ENCODE data around the gene ACP4.
"Not testable (repeated sequence)": the region's sequence is repeated elsewhere in the genome, so short reads cannot be mapped to it uniquely, and the experiment has no call there.

Gene ACP4

DNA sequence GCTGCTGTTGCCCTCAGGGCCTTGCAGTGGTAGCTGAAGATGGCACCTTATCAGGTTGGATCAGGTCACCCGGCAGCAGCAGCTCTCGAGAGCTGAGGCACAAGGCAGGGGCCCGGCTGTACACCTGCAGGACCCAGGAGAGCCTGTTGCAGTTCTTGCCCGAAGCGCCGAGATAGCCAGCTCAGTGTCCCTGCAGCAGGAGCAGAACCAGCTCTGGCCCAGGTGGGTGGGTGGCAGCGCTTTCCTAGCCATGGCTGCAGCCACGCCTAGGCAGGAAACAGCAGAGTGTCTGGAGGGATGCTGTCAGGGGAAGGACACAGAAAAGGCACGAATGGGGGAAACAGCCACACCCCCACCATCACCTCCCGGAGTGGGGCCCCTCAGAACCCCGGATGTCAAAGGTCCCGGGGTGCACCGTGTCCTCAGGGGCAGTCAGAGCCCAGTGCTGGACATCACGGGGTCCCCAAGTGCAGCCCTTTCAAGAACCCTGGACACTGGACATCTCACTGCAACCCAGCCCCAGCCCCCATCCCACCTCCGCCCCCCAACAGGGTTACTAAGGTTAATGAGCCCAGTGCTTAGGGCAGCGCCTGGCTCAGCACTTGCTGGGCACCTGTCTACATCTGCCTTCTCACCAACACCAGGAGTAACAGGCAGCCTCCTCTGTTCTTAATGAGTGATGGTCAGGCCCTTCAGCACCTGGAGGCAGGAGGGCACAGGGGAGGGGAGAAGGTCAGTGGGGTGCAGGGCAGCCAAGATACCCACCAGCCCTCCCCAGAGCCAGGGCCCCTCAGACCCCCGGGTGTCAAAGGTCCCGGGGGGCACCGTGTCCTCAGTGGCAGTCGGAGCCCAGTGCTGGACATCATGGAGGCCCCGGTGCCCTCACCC is 8.7 kb downstream of the ACP4 start:
- no peak for DNase-seq

- DNase-seq: no peak
These were observed 9.3 kb downstream of the ACP4 start for GRCh38 chr19:50799547-50799851.

GRCh38 chr19:50801107-50801506 is 10.9 kb downstream of the ACP4 start:
- no peak for DNase-seq

DNA sequence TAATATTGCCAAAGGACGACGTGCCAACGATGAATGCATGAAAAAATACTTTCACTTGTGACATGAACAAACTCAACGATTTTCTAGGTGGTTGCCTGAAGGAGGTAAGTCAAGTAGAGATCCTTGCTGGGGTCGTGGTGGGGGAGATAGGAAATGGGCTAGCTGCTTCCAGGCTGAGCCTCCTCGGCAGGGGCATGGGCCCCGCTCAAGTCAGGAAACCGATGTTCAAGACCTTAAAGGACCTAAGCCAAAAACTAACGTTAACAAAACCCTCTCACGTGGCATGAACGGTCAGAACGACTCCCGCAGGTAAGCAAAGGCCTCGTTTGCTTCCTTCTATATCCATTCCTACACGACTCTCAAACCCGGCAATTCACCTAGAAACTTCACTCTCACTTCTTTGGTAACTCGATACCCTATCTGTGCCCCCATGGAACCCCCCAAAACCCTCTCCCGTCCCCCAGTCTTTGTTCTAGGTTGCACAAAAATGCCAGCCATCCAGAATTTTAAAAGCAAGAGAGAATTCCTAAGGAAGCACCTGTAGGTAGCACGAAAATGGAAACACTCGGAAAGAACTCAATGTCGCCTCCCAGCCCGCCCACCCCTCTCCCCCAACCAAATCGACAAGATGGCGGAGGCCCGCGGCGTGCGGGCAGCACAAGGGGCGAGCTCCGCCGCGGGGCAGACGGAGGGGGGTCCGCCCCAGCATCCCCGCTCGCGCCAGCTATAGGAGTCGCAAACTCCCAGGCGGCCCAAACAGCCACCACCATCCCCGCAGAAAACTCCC is 13.6 kb downstream of the ACP4 start:
- no peak for DNase-seq

DNA sequence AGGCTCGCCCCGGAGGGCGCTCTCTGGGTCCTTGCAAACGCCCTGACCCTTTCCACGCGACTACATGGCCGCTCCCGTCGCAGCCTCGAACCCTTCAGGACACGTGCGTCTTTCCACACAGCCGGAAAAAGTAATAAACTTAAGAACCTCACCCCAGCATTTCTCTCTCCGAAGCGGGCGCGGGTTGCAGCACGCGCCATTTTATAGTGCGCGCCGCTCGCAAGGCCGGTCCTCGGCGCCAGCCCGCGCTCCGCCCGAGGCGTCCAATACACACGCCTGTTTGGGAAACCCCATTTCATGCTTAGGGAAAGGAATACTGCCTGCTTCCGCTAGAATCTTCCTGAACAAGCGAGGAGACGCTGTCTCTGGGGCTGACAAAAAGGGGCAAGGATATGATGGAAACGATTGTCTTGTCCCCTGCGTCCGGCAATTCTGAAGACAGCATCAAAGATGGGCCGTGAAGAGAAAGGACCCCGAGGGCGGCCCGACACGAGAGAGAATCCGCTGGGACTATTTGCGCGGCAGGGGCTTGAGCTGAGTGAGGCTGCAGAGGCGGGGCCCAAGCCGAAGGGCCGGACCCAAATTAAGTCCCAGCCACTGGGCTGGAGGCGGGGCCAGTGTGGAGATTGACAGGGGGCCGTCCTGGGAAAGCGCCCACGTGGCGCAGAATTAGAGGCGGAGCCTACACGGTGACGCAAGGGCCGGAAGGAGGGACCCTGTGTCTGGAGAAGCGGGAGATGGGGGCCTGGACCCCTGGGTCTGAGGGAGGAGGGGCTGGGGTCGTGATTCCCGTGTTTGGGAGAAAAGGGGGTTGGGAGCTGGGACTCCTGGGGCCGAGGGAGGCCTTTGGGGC is 14.4 kb downstream of the ACP4 start:
- peak; percentile 74 for DNase-seq

GRCh38 chr19:50808856-50809255 is 18.6 kb downstream of the ACP4 start:
- no peak for DNase-seq

DNA sequence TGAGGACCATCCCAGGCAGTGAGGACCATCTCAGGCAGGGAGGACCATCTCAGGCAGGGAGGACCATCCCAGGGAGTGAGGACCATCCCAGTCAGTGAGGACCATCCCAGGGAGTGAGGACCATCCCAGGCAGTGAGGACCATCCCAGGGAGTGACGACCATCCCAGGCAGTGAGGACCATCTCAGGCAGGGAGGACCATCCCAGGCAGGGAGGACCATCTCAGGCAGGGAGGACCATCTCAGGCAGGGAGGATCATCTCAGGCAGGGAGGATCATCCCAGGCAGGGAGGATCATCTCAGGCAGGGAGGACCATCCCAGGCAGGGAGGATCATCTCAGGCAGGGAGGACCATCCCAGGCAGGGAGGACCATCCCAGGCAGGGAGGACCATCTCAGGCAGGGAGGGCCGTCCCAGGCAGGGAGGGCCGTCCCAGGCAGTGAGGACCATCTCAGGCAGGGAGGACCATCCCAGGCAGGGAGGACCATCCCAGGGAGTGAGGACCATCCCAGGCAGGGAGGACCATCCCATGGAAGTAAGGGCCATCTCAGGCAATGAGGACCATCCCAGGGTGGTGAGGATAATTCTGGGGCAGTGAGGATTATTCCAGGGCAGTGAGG is 21.5 kb downstream of the ACP4 start:
- DNase-seq: not testable (repeated sequence)

DNA sequence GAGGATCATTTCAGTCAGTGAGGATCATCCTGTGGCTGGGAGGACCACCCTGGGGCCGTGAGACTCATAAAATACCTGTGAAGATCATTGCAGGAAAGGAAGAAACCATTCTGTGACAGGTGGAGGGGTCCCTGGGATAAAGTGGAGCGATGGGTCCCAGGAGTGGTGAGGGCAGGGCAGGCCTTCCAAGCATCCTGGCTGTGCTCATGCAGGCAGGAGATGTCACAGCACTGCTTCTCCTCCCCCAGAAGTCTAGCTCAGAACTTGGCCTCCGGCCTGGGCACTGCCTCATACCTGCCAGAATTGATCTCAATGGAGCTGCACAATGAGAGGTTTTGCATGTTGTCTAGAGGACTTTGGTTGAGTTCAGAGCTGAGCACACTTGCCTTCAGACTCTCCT is 22.3 kb downstream of the ACP4 start:
- no peak for DNase-seq

DNA sequence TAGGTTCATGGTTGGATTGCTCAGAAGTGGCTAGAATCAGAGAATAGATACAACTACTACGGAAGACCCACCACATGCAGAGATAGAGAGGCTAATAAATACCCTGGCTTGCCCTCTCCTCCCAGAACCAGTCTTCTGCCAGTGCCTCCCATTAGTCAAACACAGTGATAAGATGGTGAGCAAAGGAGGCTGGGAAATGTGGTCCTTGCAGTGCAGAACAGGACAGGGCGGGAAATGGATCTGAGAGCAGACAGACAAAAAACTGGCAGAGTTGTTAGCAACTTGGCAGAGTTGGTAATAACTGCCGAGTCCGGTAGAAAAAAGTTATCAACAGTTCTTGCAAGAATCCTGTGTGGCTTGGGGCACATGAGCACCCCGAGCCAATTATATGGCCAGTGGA is 24.7 kb downstream of the ACP4 start:
- no peak for DNase-seq

GRCh38 chr19:50815439-50815838 is 25.2 kb downstream of the ACP4 start:
- no peak for DNase-seq

DNA sequence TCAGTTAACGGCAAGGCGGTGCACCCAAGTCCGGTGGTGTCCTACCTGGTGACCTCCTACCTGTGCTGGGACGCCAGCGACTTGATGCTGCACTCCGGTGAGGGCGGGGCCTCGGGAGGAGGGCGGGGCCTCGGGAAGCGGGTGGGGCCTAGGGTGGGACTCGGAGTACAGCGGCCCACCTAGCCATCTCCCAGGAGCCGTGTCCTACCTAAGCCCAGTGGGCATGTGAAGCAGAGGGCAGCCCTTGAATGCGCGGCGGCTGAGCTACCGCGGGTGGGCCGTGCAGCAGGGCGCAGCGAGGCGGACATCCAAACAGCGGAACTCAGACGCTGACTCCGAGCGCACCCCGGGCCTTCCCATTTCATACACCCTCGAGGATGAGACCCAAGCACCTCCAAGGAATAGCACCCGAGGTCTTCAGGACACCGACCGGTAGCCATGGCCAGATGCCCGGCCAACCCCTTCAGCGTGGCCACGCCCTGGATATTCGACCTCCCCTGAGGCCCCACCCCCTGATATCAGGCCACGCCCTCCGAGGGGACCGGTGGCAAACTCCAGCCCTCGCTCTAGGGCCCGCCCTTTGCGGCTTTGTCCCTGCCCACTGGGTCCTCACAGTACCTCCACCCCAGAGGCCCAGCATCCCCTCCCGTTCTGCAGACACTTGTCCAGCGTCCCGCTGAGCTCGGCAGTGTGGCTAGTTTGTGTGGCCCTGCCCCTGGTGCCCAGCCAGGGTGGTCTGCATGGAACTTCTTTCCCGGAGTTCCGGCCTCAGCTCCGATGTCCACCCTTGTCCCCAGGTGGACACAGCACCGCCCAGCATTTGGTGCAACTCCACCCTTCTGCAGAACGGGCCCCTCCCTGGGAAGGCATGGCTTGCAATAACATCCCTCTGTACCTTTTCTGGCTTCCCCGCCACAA is 28.0 kb downstream of the ACP4 start:
- DNase-seq: peak; percentile 70

DNA sequence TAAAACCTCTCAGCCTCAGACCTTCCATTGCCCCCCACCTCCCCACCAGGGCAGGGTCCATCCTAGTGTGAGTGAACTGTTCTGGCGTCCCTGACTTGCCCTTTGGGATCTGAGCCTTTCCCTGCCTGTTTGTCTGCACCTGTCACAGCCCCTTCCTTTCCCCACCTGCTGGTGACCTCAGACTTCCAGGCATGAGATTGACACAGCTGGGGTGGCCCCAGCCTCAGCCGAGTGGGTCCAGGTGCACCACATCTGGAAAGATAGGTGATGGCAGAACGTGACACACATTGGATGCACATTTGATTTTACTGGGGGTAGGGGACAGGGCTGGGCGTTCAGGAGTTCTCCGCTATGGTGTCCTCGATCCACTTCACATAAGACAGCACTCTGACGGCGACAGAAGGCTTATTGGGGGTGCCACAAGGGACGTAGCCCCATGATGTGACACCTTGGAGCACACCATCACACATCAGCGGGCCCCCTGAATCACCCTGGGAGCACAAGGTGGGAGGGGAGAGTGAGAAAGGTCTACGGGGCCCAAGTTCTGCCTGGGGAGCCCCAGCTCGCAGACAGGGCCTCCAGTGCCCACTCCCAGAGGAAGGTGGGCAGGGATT is 28.8 kb downstream of the ACP4 start:
- DNase-seq: no peak

DNA sequence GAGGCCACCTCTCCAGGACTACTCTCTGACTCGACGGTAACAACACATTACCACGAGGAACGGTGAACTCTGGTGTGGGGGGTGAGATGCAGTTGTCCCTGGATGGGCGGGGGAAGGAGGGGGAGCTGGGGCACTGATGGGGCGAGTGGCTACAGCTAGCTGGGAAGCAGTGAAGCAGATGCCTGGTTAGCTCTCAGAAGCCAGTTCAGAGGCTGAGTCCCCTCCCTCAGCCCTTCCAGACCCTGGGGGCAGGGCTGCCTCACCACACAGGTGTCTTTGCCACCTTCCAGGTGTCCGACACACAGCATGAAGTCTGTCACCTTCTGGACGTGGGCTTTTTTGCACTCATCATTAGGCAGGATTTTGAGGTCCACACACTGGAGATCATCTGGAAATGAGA is 29.4 kb downstream of the ACP4 start:
- no peak for DNase-seq

DNA sequence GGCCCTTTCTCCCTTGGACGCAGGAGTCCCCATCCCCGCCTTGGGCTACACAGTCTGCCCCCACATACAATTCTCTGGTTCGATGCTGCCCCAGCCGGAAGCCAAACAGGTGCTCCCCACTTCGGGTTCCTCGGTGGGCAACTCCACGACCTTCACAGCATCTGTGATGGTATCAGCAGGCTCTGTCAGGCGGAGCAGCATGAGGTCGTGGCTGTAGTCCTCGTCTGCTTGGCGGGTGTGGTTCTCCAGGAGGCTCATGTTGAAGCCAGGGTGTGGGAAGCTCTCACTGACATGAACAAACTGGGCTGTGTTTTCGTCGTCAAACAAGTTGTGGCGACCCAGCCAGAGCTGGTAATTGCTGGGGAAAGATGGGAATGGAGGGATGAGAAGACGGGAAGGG is 29.9 kb downstream of the ACP4 start:
- DNase-seq: no peak

- DNase-seq: no peak
These were observed 30.5 kb downstream of the ACP4 start for GRCh38 chr19:50820549-50821247.

DNA sequence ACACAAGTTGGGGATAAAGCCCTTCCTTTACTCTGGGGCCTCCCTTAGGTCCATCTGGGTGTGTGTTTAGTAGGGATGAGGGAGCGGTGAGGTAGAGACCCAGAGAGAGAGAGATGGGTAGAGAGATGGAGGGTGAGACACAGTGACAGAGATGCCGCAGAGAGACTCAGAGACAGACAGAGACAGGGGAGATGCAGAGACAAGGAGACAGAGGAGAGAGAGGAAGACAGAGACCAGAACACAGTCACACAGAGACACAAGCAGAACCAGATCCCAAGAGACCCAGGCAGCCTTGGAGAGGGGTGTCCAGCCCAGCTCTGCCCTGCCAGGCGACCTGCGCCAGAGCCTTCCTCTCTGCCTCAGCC is 31.0 kb downstream of the ACP4 start:
- no peak for DNase-seq

DNA sequence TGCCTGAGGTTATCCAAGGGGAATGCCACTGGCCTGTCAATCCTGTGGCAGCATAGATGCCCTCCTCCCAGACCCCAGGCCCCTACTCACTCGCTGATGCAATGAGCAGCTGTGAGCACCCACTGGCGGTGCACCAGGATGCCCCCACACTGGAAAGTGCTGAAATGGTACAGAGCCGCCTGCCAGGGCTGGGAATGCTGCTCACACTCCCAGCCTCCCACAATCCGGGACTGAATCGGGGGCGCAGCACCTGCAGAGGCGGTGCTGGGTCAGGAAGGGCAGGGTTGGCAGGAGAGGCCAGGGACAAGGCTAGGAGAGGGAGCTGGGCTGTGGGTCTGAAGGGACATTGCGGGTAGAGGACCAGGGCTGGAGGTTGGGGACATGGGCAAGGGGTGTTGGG is 31.4 kb downstream of the ACP4 start:
- DNase-seq: no peak

- no peak for DNase-seq
These were observed 32.5 kb downstream of the ACP4 start for GRCh38 chr19:50822661-50823208.

DNA sequence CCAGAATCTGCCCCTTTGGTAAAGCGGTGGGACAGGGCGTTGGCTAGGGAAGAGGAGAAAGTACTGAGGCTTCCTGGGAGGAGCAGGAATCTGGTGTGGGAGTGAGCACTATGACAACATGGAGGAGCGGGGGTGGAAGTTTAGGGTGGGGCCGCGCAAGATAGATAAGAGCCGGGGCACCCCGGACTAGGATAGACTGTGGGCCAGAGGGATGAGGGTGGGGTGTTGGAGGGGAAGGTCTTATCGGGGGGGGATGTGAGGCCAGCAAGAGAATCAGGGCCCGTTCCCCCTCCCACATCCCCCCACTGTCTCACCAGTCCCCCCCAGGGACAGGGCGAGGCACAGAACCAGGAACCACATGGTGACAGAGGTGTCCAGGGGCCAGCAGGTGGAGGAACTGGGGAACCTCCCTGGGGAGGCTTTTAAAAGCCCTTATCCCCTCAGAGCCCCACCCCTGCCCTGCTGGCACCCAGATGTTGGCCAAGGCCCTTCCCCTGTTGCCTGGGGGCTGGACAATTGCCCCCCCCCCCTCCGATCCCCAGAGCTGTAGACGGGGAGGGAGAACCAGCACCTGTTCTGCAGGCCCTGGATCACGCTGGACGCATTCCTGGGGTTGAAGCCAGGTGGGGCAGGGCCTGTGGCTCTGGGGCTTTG is 33.3 kb downstream of the ACP4 start, which contains the start of gene KLK1:
Gene KLK1 (minus strand): TSS at position 399 of the 654 bp plus-strand sequence. CDS start 39 bp downstream, at position 360.
- no peak for DNase-seq
